Mesothelial cell of epicardium (in vitro differentiated cells): ENCODE measurements around the gene USP13. TPM values are rescaled to one million over a fixed set of nuclear protein-coding genes. Genes with fewer than 3 reads are reported as not detected.

Experiments used
- DNase-seq, 2 experiments: peaks; one replicate each; pipeline ENCODE4 v3.0.0; 2021; ENCODE audit warnings: low spot score in 2 of 2; ENCODE audit not compliant: unreplicated experiment in 2 of 2
- H3K27ac Mint-ChIP-seq: 2 replicates; pipeline ENCODE4 v1.8.0; 2021; ENCODE audit warnings: mixed read lengths
- H3K27me3 Mint-ChIP-seq: 2 replicates; pipeline ENCODE4 v1.8.0; 2021; ENCODE audit warnings: low read depth, mixed read lengths
- H3K36me3 Mint-ChIP-seq: 2 replicates; pipeline ENCODE4 v1.8.0; 2021; ENCODE audit warnings: mixed read lengths
- H3K4me1 Mint-ChIP-seq: 2 replicates; pipeline ENCODE4 v1.8.0; 2021; ENCODE audit warnings: mixed read lengths
- H3K4me3 Mint-ChIP-seq: 2 replicates; pipeline ENCODE4 v1.8.0; 2021; ENCODE audit warnings: mild to moderate bottlenecking, moderate library complexity, mixed read lengths
- H3K9me3 Mint-ChIP-seq: 2 replicates; pipeline ENCODE4 v1.8.0; 2021; ENCODE audit warnings: mixed read lengths
- total RNA-seq: library from RNA; stranded (reverse); gene quantifications from 3 replicates; pipeline ENCODE4 v1.2.1, GENCODE V29; 2021
- TF ChIP-seq, protein P1 (sequence below): fragments of 200-600 bp; sonication (generic); IDR thresholded peaks from one replicate; pipeline ENCODE4 v1.5.0; 2021; ENCODE audit warnings: antibody characterized with exemption; ENCODE audit not compliant: unreplicated experiment

Gene USP13
- total RNA-seq, 1 donor from 2014 or later: 11.3 TPM

DNA sequence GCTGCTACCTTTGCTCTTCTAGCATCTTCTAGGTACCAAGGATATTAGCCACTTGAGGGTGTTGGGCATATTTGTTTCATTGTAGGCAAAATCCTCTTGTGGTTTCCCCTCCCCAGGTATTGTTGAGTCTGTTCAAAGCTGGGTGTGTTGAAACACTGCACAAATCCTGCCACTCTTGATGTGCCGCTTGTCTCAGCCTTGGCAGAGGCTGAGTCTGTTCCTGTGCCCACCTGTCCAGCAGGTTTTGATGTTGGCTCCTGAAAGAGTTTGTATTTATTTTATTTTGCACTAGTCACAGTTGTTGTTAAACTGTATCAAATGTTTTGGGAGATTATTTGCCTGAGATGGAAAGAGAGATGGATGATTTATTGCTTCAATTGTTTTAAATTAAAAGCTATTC, 136.2 kb downstream of the USP13 start:
- Mint-ChIP-seq H3K4me3 (no peak overlapping the region), H3K27me3 (no peaks in the 10 kb centered on the region), H3K36me3 (peaks cover 4% of the 10 kb centered on the region), H3K27ac (no peak overlapping the region), H3K4me1 (no peaks in the 10 kb centered on the region), H3K9me3 (no peaks in the 10 kb centered on the region)
- DNase-seq: no peak
- TF ChIP-seq, protein P1, sequence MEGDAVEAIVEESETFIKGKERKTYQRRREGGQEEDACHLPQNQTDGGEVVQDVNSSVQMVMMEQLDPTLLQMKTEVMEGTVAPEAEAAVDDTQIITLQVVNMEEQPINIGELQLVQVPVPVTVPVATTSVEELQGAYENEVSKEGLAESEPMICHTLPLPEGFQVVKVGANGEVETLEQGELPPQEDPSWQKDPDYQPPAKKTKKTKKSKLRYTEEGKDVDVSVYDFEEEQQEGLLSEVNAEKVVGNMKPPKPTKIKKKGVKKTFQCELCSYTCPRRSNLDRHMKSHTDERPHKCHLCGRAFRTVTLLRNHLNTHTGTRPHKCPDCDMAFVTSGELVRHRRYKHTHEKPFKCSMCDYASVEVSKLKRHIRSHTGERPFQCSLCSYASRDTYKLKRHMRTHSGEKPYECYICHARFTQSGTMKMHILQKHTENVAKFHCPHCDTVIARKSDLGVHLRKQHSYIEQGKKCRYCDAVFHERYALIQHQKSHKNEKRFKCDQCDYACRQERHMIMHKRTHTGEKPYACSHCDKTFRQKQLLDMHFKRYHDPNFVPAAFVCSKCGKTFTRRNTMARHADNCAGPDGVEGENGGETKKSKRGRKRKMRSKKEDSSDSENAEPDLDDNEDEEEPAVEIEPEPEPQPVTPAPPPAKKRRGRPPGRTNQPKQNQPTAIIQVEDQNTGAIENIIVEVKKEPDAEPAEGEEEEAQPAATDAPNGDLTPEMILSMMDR: no peak

DNA sequence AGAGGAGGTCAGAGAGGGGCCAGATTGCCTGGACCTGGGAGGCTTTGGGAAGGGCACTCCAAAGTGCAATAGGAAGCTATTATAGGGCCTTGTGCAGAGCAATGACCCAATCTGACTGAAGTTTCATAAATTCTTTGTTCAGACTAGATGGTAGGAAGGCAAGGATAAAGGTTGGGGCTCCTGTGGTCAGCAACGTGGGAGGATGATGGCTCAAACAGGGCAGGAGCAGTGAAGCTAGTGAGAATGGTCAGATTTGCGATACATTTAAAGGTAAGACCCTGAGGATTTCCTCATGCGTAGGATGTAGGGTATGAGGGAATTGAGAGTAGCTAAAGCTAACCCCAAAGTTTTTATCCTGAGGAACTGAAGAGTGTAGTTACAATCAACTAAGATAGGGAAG, 139.0 kb downstream of the USP13 start:
- peaks cover 2% of the 10 kb centered on the region for H3K36me3 Mint-ChIP-seq
- TF ChIP-seq, protein P1: no peak
- no peaks in the 10 kb centered on the region for H3K27me3 Mint-ChIP-seq
- H3K4me3 Mint-ChIP-seq: no peak overlapping the region
- no peaks in the 10 kb centered on the region for H3K9me3 Mint-ChIP-seq
- no peaks in the 10 kb centered on the region for H3K4me1 Mint-ChIP-seq
- no peak overlapping the region for H3K27ac Mint-ChIP-seq
- DNase-seq: no peak

DNA sequence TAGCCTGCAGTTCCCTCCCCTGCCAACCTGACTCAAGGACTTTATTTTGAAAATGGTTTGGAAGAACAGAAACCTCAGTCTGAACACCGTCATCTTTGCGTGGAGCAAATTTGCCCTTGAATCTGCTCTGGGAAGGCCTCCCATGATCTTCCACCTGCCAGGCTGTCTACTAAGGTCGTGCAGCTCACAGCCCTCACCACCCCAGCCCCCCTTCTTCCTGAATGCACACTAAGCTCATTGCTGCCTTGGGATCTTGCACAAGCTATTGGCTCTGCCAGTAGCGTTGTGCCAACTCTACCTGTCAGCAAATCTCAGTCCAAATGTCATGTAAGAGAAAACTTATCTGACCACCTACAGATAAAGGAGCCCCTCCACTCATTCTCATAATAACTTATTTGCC, 141.5 kb downstream of the USP13 start:
- no peaks in the 10 kb centered on the region for H3K27me3 Mint-ChIP-seq

DNA sequence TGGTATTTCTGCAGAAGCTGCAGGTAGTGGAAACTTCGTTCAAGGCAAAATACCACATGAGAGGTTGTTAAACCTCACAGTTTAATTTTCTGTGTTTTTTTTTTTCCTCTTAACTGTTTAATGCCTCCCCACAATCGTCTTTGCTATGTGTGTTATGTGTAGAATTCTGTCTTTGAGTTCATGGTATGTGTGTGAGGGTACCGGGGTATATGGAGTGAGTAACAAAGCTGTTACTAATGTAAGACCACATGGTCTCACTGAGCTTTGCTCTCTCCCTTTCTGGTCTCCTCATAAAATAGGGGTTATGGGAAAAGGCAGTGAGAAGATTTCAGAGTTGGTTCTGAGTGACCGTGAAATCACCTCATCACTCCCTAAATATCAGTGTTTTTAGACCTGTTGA, 143.6 kb downstream of the USP13 start:
- no peak overlapping the region for H3K4me3 Mint-ChIP-seq
- no peaks in the 10 kb centered on the region for H3K9me3 Mint-ChIP-seq
- no peaks in the 10 kb centered on the region for H3K4me1 Mint-ChIP-seq
- TF ChIP-seq, protein P1: no peak
- H3K27ac Mint-ChIP-seq: no peak overlapping the region
- no peaks in the 10 kb centered on the region for H3K36me3 Mint-ChIP-seq
- no peak for DNase-seq
- peaks cover 1% of the 10 kb centered on the region for H3K27me3 Mint-ChIP-seq

More for the DNA sequence above, 141.5 kb downstream of the USP13 start:
- H3K9me3 Mint-ChIP-seq: no peaks in the 10 kb centered on the region
- H3K36me3 Mint-ChIP-seq: no peaks in the 10 kb centered on the region
- TF ChIP-seq, protein P1: no peak
- no peaks in the 10 kb centered on the region for H3K4me1 Mint-ChIP-seq
- H3K4me3 Mint-ChIP-seq: no peak overlapping the region
- H3K27ac Mint-ChIP-seq: no peak overlapping the region
- no peak for DNase-seq

DNA sequence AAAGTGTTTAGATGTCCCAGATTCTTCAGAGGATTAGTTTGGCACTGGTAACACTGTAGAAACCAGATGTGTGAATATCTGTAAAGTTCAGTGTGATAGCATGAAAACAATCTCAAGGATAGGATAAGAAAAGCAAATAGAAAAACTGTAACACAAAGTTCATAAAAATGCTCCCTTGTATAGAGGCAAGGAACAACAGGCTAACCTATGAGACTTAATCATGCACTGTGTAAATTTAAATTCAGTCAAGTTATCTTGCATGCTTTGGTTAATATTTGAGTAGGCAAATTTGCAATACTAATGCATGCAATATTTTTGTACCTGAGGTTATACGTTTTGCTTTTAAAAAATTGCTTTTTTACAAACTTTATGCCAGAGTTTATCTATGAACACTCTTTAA, 144.4 kb downstream of the USP13 start:
- no peaks in the 10 kb centered on the region for H3K9me3 Mint-ChIP-seq
- TF ChIP-seq, protein P1: no peak
- no peak for DNase-seq
- H3K36me3 Mint-ChIP-seq: no peaks in the 10 kb centered on the region
- H3K4me3 Mint-ChIP-seq: no peak overlapping the region
- H3K27me3 Mint-ChIP-seq: peaks cover 1% of the 10 kb centered on the region
- H3K4me1 Mint-ChIP-seq: no peaks in the 10 kb centered on the region
- H3K27ac Mint-ChIP-seq: no peak overlapping the region

DNA sequence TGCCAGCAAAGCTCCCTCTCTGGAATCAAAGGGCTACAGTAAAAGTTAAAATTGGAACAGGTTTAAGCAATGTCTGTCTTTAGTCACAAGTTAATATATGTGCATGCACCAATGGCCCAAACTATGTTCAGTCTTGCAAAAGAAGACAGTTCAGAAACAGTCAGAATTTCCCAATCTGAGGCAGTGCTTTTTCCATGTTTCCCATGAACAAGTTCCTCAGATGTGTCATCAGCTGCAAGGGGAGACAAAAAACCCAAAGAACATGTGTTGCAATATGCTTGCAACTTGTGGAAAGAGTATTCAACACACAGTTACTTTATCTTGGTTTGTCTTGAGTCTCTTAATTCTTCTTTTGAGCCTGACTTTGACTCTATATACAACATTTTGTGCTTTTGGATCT, 148.4 kb downstream of the USP13 start:
- Mint-ChIP-seq H3K36me3 (no peaks in the 10 kb centered on the region), H3K4me1 (no peaks in the 10 kb centered on the region), H3K27ac (no peak overlapping the region), H3K9me3 (no peaks in the 10 kb centered on the region), H3K4me3 (no peak overlapping the region), H3K27me3 (peaks cover 1% of the 10 kb centered on the region)
- no peak for DNase-seq
- TF ChIP-seq, protein P1: no peak
